NB4 (cell line): ENCODE results near the gene SOCS7.

Experiments used
- MYC ChIP-seq: IDR thresholded peaks from 2 replicates; pipeline ENCODE4 v1.6.1; 2011; ENCODE audit warnings: low read depth, low read length
- POLR2A ChIP-seq: IDR thresholded peaks from 2 replicates; pipeline ENCODE4 v1.6.1; 2011; ENCODE audit warnings: mild to moderate bottlenecking; ENCODE audit not compliant: insufficient read length; ENCODE audit errors: extremely low read depth
- TF ChIP-seq, protein P1 (sequence below): IDR thresholded peaks from one replicate; pipeline ENCODE4 v1.5.1; 2012; ENCODE audit warnings: low read depth, low read length
- TF ChIP-seq, protein P2 (sequence below): IDR thresholded peaks from 2 replicates; pipeline ENCODE4 v1.6.1; 2011; ENCODE audit warnings: low read depth, low read length

DNA sequence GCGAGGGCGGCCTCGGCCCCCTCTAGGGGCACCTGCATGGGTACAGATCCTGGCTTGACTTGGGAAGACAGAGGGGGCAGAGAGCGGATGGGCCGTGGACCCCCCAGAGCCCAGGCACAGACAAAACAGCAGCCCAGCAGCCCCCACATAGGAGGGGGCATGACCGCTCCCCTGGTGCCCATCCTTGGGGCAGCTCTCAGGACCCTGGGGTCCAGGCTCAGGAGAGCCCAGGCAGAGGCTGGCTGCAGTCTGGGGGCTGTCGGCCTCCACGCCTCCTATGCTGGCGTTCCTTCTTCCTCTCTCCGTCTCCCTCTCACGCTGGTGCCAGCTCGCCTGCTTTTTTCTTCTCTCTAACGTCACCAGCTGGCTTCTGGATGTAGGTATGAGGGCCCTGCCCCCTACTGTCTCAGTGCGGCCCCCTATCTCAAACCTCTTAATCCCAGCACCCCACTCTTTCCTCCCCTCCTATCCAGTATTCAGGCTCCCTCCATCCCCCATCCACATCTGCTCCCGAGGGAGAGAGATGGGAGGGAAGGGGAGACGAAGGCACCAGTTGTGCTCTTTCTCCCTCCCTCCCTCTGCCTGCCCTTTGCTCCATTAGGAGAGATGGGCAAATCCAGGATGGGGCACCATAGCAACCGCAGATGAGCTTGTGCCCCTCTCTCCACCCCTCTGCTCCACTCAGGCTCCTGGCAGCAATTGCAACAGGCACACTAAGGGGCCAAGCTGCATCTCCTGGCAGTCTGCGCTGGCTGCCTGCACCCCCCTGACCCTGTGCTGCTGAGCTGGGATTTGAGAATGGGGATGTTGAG lies 7.8 kb upstream of the SOCS7 start, which contains the start of gene GPR179:
- TF ChIP-seq, protein P1, sequence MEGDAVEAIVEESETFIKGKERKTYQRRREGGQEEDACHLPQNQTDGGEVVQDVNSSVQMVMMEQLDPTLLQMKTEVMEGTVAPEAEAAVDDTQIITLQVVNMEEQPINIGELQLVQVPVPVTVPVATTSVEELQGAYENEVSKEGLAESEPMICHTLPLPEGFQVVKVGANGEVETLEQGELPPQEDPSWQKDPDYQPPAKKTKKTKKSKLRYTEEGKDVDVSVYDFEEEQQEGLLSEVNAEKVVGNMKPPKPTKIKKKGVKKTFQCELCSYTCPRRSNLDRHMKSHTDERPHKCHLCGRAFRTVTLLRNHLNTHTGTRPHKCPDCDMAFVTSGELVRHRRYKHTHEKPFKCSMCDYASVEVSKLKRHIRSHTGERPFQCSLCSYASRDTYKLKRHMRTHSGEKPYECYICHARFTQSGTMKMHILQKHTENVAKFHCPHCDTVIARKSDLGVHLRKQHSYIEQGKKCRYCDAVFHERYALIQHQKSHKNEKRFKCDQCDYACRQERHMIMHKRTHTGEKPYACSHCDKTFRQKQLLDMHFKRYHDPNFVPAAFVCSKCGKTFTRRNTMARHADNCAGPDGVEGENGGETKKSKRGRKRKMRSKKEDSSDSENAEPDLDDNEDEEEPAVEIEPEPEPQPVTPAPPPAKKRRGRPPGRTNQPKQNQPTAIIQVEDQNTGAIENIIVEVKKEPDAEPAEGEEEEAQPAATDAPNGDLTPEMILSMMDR = no peak
- TF ChIP-seq, protein P2, sequence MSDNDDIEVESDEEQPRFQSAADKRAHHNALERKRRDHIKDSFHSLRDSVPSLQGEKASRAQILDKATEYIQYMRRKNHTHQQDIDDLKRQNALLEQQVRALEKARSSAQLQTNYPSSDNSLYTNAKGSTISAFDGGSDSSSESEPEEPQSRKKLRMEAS = no peak
- TF ChIP-seq POLR2A (no peak), MYC (no peak)
